Measurements from ENCODE around the gene OTOGL.
"Not testable (repeated sequence)": the region's sequence is repeated elsewhere in the genome, so short reads cannot be mapped to it uniquely, and the experiment has no call there.

Gene OTOGL

DNA sequence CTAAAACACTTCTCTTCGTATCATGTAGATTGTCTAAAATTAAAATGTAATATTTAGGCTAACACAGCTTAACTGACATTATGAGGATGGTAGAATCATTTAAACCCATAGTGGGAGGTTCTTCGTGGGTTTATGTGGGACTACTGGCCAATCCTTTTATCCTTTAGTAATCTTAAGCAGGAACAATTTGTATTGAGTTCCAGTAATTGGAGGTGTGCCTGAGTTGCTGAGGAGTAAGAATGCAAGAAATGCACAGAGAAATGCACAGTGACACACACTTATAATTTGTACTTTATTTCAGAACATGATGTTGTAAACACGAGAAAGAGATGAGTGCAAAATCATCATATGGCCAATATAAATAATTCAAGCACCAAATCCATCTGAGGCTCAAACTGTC is 22.3 kb downstream of the OTOGL start:
- DNase-seq (ENCODE audit: low spot score), result no peak

DNA sequence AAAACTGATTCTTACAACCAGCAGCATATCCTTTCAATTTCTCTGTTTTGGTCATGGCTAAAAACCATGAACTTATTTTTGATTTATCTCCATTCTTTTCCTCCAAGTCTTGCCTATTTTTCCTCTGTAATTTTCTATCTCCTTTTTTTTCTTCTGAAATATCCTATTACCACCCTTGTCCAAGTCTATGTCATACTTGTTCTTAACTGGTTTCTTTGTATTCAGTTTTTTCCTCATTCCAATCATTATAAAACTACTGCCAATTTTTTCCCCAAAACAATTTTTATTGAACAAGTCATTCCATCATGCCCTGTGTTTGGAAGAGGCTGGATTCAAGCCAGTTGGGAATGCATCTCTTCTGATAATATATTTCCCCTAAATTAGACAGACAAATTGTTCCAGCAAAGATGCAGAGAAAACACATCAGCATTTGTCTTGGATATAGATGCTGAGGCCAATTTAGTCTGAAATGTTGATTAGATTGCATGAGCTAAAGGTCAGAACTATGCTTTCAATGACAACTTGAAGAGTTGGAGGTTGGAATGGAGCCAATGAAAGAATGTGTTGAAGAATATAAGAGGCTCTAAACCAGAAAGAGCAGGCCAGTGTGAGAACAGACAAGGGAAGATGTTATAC is 30.7 kb downstream of the OTOGL start:
- no peak for DNase-seq (ENCODE audit: low spot score)

DNA sequence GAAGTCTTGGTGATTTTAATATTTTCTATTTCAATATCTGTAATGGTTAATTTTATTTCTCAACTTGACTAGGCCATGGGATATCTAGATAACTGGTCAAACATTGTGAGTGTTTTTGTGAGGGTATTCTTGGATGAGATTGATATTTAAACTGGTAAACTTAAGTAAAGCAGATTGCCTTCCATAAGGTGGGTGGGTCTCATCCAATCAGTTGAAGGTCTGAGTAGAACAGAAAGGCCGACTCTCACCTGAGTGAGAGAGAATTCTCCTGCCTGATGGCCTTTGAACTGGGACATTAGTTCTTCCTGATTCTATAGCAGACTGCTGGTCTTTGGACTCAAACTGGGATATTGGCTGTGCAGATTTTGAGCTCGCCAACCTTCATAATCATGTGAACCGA is 36.3 kb downstream of the OTOGL start:
- DNase-seq (ENCODE audit: low spot score), result no peak

DNA sequence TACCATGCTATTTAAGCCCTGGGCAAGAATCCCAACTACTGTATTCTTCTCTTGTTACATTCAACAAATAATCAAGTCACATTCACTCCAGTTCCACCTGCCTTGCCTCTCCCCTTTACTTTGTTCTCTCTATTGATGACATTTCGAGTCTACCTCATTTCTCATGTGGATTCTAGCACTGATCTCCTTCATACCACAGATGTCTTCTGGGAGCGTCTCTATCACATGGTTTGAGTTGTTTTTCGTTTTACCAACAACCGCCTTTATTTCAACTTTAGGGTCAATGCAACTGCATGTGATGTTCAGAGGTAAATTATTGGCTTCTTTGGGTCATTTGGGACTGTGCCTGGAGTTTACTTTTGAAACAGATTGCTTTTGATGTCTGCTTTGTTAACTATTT is 40.7 kb downstream of the OTOGL start:
- DNase-seq (ENCODE audit: low spot score), result no peak

DNA sequence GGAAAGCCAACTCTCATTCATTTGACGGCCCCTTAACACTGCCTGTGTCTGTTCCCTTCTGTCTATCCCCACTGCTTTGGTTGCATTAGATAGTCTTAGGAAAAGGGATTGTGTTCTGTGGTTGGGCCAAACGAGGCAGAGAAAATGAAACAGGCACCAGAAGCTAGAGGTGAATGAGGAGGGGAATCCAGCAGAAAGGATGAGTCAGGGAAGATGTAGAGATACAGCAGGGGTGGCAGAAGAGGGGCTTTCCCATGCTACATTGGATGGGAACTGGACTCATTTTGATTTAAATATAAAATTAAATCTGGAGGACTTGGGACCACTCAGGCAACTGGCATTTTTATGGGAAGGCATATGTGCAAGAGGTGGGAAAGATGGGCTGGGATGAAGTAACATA is 43.3 kb downstream of the OTOGL start:
- no peak for DNase-seq (ENCODE audit: low spot score)

DNA sequence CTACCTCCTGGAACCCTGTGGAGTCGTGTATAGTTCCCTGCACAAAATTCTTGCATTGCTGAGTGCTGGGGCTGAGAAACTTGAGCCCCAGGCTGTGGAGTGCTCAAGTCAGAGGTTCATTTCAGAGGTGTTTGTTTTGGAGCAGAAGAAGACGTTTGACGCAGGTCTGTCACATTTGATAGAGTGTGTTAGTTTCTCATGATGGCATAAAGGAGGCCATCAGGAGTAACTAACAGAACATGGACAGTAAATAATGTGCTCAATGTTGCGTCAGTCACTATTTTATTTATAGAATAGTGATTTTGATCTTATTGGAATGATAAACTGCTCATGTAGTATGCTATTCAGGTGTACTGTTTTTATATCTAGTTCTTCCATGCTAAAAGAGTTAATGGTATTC is 44.2 kb downstream of the OTOGL start:
- no peak for DNase-seq (ENCODE audit: low spot score)

DNA sequence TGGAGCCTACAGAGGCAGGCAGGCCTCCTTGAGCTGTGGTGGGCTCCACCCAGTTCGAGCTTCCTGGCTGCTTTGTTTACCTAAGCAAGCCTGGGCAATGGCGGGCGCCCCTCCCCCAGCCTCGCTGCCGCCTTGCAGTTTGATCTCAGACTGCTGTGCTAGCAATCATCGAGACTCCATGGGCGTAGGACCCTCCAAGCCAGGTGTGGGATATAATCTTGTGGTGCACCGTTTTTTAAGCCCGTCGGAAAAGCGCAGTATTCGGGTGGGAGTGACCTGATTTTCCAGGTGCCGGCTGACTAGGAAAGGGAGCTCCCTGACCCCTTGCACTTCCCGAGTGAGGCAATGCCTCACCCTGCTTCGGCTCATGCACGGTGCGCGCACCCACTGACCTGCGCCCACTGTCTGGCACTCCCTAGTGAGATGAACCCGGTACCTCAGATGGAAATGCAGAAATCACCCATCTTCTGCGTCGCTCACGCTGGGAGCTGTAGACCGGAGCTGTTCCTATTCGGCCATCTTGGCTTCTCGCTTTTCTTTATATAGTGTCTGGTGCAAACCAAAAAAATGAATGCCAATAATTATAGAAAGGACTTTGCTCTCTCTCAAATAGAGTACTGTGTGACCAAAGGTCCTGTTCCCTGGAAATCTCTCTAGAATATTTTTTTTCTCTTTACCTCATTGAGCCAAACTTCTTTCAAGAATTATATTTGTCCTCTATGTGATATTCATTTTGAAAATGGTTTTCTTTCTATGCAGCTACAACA is 50.4 kb downstream of the OTOGL start:
- DNase-seq (ENCODE audit: low spot score), result not testable (repeated sequence)

DNA sequence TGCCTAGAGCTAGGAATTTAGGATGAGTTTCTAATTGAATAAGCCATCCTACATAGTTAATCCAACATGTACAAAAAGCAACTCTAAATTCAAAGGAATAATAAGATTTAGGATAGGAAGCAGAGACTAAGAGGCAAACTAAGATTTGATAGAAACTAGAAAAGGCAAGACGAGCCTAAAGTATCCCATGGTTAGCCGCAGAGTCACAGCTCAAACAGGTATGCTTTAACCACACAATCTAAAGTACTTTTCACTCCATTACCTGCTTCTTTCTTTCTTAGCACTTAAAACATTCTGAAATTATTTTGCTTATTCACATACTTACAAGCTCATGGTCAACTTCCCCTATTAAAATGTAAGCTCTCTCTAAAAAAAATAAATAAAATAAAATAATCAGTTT is 51.8 kb downstream of the OTOGL start:
- DNase-seq (ENCODE audit: low spot score), result no peak

DNA sequence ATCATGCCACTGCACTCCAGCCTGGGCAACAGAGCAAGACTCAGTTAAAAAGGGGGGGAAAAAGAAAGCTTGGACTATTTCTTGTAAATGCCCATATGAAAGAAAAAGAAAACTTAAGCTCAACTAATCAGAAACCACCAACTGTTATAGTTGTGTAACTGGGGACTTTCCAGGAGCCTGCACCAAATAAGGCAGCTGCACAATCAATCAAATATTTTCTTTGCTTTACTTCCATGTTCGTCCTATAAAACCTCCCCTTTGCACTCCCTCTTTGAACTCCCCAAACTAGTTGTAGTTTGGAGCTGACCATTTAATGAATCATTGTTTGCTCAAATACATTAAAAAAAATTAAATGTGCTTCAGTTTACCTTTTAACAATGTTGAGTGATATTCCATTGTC is 54.9 kb downstream of the OTOGL start:
- DNase-seq (ENCODE audit: low spot score), result no peak

DNA sequence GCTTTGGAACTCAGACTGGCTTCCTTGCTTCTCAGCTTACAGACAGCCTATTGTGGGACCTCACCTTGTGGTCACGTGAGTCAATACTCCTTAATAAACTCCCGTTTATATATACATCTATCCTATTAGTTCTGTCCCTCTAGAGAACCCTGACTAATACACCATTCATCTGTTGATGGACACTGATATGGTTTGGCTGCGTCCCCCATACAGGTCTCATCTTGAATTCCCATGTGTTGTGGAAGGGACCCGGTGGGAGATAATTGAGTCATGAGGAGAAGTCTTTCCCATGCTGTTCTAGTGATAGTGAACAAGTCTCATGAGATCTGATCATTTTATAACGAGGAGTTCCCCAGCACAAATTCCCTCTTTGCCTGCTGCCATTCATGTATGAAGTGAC is 57.0 kb downstream of the OTOGL start:
- no peak for DNase-seq (ENCODE audit: low spot score)

DNA sequence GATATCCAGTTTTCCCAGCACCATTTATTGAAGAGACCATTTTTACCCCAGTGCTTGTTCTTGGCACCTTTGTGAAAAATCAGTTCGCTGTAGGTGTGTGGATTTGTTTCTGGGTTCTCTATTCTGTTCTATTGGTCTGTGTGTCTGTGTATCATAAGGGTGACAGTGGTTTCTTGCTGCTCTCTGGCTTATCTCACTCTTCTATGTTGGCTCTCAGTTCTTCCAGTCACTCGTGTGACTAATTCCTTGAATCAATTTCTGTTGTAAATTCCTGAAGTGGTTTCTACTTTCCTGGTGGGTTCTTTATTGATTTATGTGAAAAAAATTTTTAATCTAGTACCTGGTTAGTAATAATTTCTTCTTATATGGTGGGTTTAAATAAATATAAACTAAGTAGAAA is 58.3 kb downstream of the OTOGL start:
- no peak for DNase-seq (ENCODE audit: low spot score)

DNA sequence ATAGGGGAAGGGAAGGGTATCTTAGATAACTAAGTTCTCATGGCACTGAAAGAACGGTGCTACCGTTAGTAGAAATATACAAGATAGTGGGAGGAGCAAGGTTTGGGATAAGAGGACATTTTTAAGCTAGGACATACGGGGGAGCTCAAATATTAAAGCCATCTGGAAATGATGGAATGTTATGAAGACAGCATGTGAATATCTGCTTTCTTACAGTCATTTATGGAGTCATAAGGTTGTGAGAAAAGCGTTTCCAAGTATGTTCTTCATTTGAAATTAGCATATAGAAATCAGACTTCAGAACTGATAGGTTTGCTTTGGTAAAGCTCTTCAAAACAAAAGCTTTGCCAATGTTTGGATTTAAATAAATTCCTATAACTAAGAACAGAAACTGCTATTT is 62.3 kb downstream of the OTOGL start:
- no peak for DNase-seq (ENCODE audit: low spot score)

DNA sequence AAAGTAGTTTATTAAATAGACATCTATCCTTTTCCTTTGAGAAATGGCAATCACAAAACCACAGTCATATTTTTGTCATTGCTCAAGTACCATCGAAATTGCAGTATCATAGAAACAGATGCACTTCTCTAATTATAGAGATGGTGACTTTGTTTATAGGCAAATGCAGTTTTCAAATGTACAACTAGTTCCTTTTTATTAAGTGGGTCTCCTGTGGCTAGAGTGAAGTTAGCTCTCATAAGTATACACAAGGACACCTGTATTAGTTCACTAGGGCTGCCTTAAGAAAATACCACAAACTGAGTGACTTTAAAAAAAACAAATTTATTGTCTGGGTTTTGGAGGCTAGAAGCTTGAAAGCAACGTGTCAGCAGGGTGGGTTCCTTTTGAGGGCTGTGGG is 62.8 kb downstream of the OTOGL start:
- no peak for DNase-seq (ENCODE audit: low spot score)

DNA sequence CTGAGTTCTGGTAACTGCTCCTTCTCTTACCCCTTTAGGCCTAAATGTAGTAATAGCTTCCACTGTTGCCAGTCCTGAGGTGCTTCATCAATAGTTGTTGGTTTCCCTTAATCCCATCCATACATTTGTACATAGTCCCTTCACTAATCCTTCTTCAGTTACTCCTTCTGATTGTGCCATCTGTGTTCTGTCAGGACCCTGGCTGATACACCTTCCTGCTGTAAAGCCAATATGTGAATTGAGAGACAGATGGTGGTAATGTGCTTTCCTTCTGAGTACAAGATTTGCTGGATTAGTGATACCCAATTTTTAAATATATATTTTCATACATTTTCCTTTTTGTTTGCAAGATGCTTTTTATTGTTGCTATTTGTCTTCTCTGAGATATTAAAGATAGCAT is 66.4 kb downstream of the OTOGL start:
- no peak for DNase-seq (ENCODE audit: low spot score)

DNA sequence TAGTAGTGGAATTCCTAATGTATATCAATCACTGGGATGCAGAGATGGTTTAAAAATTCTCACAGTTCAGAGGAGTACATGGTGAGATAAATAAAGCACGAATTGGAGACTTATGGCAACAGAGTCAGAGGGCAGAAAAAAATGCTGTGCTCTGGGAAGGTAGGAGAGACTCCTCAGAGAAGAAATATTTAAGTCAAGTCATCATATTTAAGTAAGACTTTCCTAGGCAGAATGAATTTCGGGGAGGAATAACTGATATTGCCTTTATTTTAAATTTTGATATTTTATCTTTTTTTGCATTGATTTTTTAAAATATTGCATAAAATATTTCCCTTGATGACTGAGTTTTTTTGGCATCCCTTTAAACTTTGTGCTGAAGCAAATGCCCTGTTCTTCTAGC is 67.4 kb downstream of the OTOGL start:
- no peak for DNase-seq (ENCODE audit: low spot score)

DNA sequence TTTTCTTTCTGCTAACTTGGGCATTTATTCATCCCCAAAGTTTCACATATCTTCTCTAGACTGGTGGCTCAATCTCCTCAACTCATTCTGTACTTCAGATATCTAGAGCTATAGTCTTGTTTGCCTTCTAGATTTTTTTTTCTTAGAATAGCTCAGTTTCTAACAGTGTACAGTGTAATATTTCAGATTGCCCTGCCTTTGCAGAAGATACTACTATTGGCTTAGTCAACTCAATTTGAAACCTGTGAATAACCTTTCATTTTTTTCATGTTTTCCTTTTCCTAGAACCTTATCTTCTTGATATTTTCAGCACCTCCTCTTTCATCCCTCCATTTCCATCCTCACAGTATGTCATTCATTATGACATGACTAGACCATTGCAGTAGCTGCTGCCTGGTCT is 69.6 kb downstream of the OTOGL start:
- DNase-seq (ENCODE audit: low spot score), result no peak

DNA sequence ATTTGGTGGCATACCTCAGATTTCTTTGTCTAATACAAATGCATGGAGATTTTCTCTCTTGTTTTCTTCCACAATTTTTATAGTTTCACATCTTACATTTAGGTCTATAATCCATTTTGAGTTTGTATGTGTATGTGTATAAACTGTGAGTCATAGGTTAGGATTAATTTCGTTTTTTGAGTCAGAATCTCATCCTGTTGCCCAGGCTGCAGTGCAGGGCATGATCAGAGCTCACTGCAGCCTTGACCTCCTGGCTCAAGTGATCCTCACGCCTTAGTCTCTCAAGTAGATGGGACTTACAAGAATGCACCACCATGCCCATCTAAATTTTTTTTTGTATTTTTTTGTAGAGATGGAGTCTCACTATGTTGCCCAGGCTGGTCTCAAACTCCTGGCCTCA is 71.6 kb downstream of the OTOGL start:
- DNase-seq (ENCODE audit: low spot score), result no peak

DNA sequence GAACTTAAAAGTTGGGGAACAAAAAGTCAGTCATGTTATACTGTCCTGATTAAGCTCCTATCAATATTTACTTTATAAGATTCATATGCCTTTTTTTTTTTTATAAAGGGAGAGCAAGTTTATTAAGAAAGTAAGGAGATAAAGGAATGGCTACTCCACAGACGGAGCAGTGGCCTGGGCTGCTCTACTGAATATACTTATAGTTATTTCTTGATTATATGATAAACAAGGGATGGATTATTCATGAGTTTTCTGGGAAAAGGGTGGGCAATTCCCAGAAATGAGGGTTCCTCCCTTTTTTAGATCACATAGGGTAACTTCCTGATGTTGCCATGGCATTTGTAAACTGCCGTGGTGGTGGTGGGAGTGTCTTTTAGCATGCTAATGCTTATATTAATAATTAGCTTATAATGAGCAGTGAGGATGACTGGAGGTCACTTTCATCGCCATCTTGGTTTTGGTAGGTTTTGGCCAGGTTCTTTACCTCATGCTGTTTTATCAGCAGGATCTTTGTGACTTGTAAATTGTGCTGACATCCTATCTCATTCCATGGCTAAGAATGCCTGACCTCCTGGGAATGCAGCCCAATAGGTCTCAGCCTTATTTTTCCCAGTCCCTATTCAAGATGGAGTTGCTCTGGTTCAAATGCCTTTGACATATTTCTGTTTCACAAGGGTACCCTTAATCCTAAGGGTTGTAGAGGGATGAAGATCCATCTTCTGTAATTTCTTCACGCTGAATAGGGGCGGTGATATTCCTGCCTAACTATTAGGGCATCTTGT is 73.9 kb downstream of the OTOGL start:
- no peak for DNase-seq (ENCODE audit: low spot score)

DNA sequence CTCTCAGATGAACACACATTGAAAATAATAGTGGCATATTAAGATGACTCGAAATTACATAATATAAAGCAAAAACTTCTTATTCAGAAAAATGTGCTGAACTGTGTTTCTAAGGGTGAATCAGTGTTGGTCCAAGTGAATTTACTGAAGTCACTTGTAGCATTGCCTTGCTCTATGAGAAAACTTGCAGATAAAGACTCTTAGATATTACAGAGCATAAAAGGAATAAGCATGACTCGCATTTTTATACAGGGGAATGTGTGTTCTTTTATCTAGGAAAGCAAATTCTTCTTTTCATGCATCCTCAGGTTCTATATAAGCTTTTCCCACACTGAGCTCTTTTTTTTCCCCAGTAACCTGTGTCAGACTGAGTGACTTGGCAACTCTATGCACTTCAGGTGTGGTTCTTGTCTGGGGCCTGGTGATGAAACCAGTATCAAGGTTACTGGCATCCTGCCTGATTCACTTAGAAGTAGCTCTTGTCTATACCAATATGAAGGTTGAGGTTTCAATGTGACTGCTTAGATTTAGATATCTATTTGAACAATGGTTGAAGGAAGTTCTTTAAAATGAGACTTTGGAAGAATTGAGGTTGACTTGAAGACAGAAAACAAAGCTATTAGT is 76.1 kb downstream of the OTOGL start:
- no peak for DNase-seq (ENCODE audit: low spot score)

DNA sequence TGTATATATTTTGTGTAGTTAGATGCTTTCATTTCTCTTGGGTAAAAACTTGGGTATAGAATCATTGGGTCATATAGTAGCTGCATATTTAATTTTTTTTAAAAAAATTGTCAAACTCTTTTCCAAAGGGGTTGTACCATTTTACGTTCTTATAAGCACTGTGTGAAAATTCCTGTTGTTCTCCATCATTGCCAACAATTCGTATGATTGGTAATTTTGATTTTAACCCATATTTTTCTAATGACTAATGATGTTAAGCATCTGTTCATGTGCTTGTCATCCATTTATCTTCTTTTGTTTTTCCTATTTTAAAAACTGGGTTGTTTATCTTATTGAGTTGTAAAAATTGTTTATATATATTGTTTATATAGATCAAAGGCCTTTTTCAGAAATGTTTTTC is 77.4 kb downstream of the OTOGL start:
- DNase-seq (ENCODE audit: low spot score), result no peak

DNA sequence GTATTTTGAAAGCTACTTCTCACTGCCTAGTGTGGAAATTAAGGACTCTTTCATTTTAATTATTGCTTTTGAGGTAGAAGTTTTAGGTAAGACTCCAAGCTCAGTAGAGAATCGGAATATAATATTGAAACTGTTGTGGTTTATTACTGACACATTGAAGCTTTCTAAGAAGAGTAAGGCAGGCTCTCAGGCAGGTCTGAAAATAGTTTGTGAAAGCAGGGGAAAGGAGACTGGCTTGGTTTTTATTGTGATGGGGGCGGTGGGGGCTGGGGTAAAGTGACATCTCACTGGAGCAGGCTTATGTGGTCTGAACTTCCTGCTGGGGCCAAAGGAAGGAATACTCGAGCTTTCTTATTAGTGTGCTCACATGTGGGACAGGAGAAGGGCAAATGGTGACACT is 79.5 kb downstream of the OTOGL start:
- no peak for DNase-seq (ENCODE audit: low spot score)

DNA sequence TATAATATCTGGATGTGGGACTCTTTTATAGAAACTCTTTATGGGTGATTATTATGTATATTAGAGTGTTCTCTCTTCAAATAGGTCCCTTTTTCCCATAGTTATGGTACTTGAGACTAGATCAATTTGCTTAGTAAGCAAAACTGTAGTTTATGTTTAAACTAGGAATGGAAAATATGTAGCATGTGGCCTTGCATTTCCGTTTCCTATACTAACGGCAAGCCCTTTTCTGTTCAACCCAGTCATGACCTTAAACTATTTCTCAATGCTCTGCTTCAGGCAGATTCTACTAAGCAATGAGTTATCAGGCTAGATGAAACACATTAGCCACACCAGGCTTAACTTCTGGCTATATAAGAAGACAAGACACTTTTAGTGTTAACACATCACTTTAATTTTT is 84.6 kb downstream of the OTOGL start:
- DNase-seq (ENCODE audit: low spot score), result no peak

DNA sequence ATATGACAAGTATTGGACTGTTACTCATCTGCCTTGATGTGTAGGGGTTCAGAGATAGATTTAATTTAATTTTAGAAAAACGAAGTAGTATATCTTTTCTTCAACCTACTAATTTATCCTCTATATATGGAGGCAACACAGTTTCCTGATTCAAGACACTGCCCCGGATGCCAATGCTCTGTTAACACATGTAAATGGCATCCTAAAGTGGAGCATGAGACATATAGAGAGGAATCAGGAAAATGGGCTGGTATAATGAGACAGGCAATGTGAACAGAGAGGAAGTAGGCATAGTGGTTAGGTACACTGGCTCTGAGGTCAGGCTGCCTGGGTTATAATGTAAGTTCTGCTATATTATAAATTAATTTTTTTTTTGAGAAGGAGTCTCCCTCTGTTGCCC is 85.6 kb downstream of the OTOGL start:
- DNase-seq (ENCODE audit: low spot score), result no peak
